PC-9 (cell line): ENCODE results near the gene SMPD3.

Source experiments
- EZH2 ChIP-seq: fragments of 200-600 bp; sonication (generic); IDR thresholded peaks from 2 replicates; pipeline ENCODE4 v1.8.0; 2017; ENCODE audit warnings: antibody characterized with exemption, low read depth
- TF ChIP-seq, protein P1 (sequence below): fragments of 200-600 bp; sonication (generic); conservative IDR thresholded peaks from 2 replicates; pipeline ENCODE4 v1.6.1; 2017; ENCODE audit warnings: mixed run types, antibody characterized with exemption, mild to moderate bottlenecking, moderate library complexity

DNA sequence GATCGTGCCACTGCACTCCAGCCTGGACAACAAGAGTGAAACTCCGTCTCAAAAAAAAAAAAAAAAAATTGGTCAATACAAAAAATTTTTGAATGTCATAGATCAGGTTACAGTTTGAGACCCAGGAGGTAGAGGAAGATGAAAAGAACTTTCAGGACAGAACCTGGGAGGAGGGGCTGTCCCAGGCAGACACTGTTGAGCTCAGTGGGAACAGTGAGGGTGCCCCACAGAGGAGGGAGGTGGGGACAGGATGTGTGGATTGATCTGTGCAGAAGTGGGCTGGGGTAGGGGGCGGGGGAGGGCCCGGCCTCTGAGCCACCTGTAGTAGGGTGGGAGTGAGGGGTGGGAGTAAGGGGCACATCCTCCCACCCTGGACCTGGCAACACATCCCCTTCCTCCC, 79.1 kb downstream of the SMPD3 start:
- TF ChIP-seq, protein P1, sequence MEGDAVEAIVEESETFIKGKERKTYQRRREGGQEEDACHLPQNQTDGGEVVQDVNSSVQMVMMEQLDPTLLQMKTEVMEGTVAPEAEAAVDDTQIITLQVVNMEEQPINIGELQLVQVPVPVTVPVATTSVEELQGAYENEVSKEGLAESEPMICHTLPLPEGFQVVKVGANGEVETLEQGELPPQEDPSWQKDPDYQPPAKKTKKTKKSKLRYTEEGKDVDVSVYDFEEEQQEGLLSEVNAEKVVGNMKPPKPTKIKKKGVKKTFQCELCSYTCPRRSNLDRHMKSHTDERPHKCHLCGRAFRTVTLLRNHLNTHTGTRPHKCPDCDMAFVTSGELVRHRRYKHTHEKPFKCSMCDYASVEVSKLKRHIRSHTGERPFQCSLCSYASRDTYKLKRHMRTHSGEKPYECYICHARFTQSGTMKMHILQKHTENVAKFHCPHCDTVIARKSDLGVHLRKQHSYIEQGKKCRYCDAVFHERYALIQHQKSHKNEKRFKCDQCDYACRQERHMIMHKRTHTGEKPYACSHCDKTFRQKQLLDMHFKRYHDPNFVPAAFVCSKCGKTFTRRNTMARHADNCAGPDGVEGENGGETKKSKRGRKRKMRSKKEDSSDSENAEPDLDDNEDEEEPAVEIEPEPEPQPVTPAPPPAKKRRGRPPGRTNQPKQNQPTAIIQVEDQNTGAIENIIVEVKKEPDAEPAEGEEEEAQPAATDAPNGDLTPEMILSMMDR, result no peak
- no peak for TF ChIP-seq EZH2
